ENCODE results near the gene VWF.

GRCh38 chr12:6029401-6029800, 95.1 kb downstream of the VWF start:
- TF ChIP-seq CTCF (IDR thresholded peaks at IDR 0.05), result no peak
- TF ChIP-seq POLR2A (IDR thresholded peaks at IDR 0.05), result no peak
